Lower leg skin (tissue), 4 donors: ENCODE results near the gene GINS2. TPM values are rescaled to one million over a fixed set of nuclear protein-coding genes. Genes with fewer than 3 reads are reported as not detected.

Experiments
- DNase-seq, 2 donors: peaks; one replicate each; pipeline ENCODE4 v3.0.0-alpha.2; 2019; ENCODE audit warnings: low spot score in 2 of 2
- H3K4me3 ChIP-seq: fragments of 200-600 bp; sonication (generic); 2 replicates; pipeline ENCODE4 v1.5.1; 2017; ENCODE audit warnings: mild to moderate bottlenecking, low read depth; ENCODE audit not compliant: poor library complexity, severe bottlenecking
- POLR2A ChIP-seq, 2 donors: fragments of 450-650 bp; IDR thresholded peaks; one replicate each; pipeline ENCODE4 v1.6.1; 2016 to 2017; ENCODE audit warnings: antibody characterized with exemption in 2 of 2, mild to moderate bottlenecking in 1 of 2, moderate library complexity in 1 of 2
- WGBS, 2 donors: methylation state at CpG; one replicate each; pipeline ENCODE4 v1.1.5; 2018; 5-methylcytosine and 5-hydroxymethylcytosine counted together
- intact Hi-C: fragments of 100-400 bp; cut with DNase I; formaldehyde crosslinking; loops from one replicate; pipeline ENCODE4 v1.15.0; 2023; ENCODE audit warnings: low total_unique reads
- total RNA-seq, 4 donors: library from RNA; depleted of rRNA; stranded (reverse); fragments of >200 nt; gene quantifications; one replicate each; pipeline ENCODE4 v1.1.0, GENCODE V29; 2016
- TF ChIP-seq, protein P1 (sequence below), 3 donors: fragments of 450-650 bp; IDR thresholded peaks; one replicate each; pipeline ENCODE4 v1.5.1; 2016; ENCODE audit warnings: antibody characterized with exemption in 3 of 3, mild to moderate bottlenecking in 3 of 3, moderate library complexity in 2 of 3

The GINS2 gene
- total RNA-seq, 4 donors from 2014 or later, result 0.38 to 0.98 (median 0.91) TPM; not detected in 1

DNA sequence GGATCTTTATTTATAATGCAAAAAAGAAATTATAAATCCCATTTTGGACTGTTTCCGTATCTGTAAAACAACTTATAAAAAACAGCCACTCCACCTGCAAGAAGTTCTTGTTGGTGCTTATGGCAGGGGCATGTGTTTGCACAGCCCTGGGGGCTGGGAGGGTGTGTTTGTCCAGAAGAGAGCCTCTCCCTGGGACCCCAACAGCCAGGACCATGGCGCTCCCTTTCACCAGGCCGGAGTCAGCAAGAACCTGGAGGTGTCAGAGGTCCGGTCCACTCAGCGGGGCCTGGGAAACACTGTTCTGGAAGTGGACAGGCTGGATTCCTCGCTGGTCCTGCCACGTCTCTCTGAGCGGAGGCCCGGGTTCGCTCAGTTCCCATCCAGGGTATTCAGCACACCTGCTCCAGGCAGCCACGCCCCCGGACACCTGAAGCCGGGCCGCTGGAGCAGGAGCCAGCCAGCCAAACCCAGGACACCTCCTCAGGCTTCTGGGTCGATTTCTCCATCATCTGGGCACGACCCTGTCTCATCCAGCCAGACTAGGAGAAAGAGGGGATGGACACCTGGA is 18.9 kb upstream of the GINS2 start:
- no peak for DNase-seq
- WGBS, 2 donors, result 74 to 81% methylated on average over 16 of the region's 16 CpGs
- H3K4me3 ChIP-seq, result no peak overlapping the region
- intact Hi-C loops, result no loop called here
- TF ChIP-seq, protein P1, sequence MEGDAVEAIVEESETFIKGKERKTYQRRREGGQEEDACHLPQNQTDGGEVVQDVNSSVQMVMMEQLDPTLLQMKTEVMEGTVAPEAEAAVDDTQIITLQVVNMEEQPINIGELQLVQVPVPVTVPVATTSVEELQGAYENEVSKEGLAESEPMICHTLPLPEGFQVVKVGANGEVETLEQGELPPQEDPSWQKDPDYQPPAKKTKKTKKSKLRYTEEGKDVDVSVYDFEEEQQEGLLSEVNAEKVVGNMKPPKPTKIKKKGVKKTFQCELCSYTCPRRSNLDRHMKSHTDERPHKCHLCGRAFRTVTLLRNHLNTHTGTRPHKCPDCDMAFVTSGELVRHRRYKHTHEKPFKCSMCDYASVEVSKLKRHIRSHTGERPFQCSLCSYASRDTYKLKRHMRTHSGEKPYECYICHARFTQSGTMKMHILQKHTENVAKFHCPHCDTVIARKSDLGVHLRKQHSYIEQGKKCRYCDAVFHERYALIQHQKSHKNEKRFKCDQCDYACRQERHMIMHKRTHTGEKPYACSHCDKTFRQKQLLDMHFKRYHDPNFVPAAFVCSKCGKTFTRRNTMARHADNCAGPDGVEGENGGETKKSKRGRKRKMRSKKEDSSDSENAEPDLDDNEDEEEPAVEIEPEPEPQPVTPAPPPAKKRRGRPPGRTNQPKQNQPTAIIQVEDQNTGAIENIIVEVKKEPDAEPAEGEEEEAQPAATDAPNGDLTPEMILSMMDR (IDR thresholded peaks at IDR 0.05), result no peak
- TF ChIP-seq POLR2A (IDR thresholded peaks at IDR 0.05), result no peak

DNA sequence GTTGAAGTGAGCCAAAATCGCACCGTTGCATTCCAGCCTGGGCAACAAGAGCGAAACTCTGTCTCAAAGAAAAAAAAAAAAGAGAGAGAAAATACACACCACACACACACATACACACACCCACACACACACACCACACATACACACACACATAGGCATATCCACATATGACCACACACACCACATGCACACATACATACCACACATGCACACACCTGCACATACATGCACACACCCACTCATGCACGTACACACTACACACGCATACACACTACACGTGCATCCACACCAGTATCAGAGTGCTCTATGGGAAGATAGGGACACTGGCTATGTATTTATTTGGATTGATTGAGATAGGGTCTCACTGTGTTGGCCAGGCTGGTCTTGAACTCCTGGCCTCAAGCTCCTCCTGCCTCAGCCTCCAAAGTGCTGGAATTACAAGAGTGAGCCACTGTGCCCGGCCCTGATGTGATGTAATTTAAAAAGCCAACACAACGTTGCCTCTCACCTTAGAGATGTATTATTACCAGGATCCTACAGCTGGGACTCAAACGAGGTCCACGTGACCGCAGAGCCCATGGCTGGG is 17.8 kb upstream of the GINS2 start:
- WGBS, 2 donors, result 89% methylated on average over 11 of the region's 11 CpGs
- DNase-seq, result no peak
- TF ChIP-seq POLR2A (IDR thresholded peaks at IDR 0.05), result no peak
- TF ChIP-seq, protein P1 (IDR thresholded peaks at IDR 0.05), result no peak
- intact Hi-C loops, result no loop called here
- no peak overlapping the region for H3K4me3 ChIP-seq

DNA sequence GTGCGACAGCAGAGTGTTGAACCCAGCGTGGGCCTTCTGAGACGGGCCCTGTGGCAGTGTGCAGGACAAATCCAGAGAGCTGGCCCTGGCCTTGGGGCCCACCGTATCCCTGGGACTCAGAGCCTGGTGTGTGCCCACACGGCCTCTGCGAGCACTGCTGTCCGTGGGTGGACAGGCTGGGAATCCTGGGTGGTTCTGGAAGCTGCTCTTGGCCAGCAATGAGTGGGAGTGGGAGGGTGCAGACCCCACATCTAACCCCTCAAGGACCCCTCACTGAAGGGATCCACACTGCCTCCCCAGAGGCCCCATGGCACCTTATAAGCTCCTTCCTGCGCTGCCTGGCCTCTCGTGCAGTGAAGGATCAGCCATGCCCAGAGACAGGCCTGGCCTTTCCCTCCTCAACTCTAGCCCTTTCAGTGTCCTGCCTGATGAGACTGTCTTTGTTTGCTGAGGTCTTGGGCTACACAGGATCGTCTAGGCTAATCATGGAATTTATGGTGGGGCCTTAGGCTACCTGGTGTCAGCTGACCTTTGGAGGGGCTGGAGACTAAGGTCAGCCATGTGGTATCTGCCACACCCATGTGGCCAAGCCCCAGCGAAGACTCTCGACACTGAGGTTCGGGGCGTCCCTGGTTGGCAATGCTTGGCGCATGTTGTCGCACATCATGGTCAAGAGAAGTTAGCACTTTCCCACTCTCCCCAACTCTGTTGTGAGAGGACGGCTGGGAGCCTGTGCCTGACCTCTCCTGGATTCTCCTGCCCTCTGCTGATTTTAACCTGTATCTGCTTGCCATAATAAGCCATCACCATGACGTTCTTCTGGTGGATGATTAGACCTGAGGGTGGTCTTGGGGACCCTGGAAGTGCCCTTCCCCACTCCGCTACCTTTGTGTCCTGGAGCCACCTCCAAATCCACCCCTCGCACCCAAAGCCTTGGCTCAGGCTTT is 16.4 kb upstream of the GINS2 start:
- no peak for DNase-seq
- no peak for TF ChIP-seq POLR2A (IDR thresholded peaks at IDR 0.05)
- TF ChIP-seq, protein P1 (IDR thresholded peaks at IDR 0.05), result no peak
- WGBS, 2 donors, result 90 to 94% methylated on average over 20 of the region's 20 CpGs
- H3K4me3 ChIP-seq, result no peak overlapping the region
- intact Hi-C loops, result no loop called here

DNA sequence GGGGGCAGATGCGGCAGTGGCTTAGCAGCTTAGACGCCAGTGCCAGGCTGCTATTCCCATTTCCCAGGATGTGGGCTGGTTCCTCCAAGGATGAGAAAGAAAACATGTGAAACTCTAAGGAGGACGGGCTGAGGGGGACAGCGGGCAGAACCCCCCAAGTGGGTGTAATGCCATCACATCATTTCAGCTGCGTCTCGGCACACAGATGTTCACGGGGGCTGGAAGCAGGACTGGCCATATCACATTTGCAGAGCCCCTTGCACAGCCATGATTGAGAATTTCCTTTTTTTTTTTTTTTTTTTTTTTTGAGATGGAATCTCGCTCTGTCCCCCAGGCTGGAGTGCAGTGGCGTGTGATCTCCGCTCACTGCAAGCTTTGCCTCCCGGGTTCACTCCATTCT is 15.3 kb upstream of the GINS2 start:
- TF ChIP-seq, protein P1 (IDR thresholded peaks at IDR 0.05), result no peak
- no peak for TF ChIP-seq POLR2A (IDR thresholded peaks at IDR 0.05)
- intact Hi-C loops, result no loop called here
- H3K4me3 ChIP-seq, result no peak overlapping the region
- no peak for DNase-seq
- WGBS, 2 donors, result 90 to 91% methylated on average over 10 to 11 of the region's 11 CpGs

DNA sequence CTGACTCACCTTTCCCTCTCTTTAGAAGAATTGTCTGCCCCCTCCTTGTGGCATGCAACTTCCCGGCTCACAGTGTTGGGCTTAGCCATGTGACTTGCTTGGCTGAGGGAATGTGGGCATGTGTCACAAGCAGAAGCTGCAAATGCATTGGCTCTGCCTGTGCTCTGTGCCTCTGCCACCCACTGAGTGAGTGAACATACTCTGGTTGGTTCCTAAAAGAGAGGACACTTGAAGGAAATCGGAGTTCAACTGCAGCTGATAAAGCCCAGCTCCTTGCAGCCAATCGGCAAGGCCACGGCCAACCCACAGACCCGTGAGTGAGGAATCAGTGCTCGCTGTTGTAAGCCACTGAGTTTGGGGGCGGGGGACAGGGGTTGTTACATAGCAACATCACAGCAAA is 10.9 kb upstream of the GINS2 start:
- 59 to 60% methylated on average over 7 of the region's 7 CpGs for WGBS, 2 donors

More for the DNA sequence above, 10.9 kb upstream of the GINS2 start:
- intact Hi-C loops, result no loop called here
- TF ChIP-seq, protein P1 (IDR thresholded peaks at IDR 0.05), result no peak
- TF ChIP-seq POLR2A (IDR thresholded peaks at IDR 0.05), result no peak
- DNase-seq, result no peak
- no peak overlapping the region for H3K4me3 ChIP-seq
